Occipital lobe (tissue), 2 donors: Measurements from ENCODE around the gene LSM7. TPM values are rescaled to one million over a fixed set of nuclear protein-coding genes. Genes with fewer than 3 reads are reported as not detected.

Source experiments
- DNase-seq: peaks from one replicate; lab custom pipeline; 2025; lab: John Stamatoyannopoulos, UW
- total RNA-seq: library from RNA; depleted of rRNA; stranded (reverse); fragments of >200 nt; gene quantifications from one replicate; pipeline ENCODE4 v1.2.3, GENCODE V29; 2014

The LSM7 gene
- total RNA-seq, 1 donor from 2014 or later, result 61.6 TPM

DNA sequence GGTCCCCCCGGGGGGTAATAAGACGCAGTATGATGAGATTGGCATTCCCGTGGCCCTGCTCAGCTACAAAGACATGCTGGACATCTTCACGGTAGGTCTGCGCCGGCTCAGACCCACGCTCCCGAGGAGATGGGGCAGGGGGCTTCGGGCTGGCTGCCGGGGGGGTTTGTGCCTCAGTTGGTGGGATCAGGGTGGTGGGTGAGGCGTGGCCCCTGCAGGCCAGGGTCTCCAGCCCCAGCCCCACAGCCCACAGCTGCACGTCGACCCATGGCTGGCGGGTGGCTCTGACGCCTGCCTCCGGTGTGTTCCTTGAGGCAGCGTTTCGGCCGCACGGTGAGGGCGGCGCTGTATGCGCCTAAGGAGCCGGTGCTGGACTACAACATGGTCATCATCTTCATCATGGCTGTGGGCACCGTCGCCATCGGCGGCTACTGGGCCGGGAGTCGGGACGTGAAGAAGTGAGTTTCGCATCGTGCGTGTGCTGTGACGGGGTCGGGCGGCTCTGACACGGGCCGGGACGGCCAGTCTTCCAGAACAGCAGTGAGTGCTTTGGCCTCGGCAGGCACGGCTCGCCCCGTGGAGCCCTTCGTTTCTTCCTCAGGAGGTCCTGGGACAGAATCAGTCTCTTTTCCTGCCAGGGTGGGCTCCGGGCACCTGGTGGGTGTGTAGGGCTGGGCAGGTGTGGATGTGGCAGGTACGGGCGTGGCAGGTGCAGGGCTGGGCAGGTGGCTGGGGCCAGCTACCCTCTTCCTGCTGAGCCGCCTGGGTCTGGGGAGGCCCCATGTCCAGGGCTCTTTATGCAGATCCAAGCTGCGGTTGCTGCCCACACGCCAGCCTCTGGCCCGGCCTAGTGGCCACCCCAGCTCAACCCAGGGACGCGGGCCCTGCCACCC lies 10.6 kb upstream of the LSM7 start:
- DNase-seq, result no peak

GRCh38 chr19:2338055-2338615 lies 9.7 kb upstream of the LSM7 start:
- DNase-seq, result no peak

GRCh38 chr19:2337329-2337707 lies 8.9 kb upstream of the LSM7 start:
- DNase-seq, result peak; percentile 60

DNA sequence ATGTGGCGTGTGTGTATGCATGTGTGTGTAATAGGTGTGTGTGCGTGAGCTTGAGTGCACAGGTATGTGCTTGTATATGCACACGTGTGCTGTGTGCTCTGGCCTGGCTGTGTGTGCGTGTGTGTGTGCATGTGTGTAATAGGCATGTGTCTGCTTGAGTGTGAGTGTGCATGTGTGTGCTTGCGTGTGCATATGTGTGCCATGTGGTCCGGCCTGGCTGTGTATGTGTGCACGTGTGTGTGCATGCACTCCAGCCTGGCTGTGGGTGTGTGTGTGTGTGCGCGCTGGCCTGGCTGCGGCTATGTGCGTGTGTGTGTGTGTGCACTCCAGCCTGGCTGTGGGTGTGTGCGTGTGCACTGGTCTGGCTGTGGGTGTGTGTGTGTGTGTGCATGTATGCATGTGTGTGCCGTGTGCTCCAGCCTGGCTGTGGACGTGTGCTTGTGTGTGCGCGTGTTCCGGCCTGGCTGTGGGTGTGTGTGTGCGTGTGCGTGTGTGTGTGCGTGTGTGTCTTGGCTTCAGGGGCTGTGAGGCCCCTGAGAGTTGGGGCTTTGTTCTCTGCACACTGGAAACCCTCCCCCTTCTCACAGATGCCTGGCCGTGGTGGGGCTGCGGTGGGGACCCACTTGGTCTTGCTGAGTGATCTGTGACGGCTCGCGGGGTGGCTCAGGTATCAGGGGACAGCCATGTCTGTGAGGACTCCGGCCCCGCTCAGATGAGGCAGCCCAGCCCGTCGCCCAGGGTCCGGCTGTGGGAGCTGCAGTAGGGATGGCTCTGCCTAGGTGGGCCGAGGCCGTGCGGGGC lies 8.3 kb upstream of the LSM7 start:
- DNase-seq, result no peak

DNA sequence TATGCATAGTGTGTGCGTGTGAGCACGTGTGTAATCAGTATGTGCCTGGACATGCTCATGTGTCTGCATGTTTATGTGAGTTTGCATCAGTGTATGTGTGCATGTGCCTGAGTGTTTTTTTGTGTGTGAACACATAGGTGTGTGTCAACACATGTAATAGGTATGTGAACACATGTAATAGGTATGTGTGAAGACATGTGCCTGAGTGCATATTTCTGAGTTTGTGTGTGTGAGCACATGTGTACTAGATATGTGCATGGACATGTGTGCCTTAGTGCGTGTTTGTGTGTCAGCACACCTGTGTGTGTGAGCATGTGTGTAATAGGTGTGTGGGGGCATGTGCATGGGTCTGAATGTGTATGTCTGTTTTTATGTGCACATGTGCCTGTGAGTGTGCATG lies 7.5 kb upstream of the LSM7 start:
- DNase-seq, result no peak

DNA sequence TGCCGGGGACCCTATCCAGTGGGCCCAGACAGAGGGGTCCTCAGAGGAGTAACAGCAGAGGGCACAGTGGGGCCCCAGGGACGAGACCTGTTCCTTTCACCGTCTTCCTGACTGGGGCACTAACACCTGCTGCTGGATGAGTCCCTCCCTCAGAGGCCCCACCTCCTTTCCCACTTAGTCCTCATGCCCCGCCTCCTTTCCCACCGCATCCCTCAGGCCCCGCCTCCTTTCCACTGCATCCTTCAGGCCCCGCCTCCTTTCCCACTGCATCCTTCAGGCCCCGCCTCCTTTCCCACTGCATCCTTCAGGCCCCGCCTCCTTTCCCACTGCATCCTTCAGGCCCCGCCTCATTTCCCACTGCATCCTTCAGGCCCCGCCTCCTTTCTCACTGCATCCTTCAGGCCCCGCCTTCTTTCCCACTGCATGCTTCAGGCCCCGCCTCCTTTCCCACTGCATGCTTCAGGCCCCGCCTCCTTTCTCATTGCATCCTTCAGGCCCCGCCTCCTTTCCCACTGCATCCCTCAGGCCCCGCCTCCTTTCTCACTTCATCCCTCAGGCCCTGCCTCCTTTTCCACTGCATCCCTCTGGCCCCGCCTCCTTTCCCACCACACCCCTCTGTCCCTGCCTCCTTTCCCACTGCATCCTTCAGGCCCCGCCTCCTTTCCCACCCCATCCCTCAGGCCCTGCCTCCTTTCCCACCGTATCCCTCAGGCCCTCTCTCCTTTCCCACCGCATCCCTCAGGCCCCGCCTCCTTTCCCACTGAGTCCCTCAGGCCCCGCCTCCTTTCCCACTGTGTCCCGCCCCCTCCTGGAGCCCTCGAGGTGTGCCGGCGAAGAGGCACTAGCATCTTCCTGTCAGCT lies 6.8 kb upstream of the LSM7 start:
- no peak for DNase-seq

GRCh38 chr19:2334426-2334825 lies 6.0 kb upstream of the LSM7 start:
- DNase-seq, result no peak

- no peak for DNase-seq
Observed at GRCh38 chr19:2333807-2334211, 5.4 kb upstream of the LSM7 start.

GRCh38 chr19:2333027-2333806 lies 4.8 kb upstream of the LSM7 start:
- no peak for DNase-seq

GRCh38 chr19:2332341-2333026 lies 4.1 kb upstream of the LSM7 start:
- DNase-seq, result no peak

GRCh38 chr19:2331601-2332246 lies 3.3 kb upstream of the LSM7 start:
- no peak for DNase-seq

DNA sequence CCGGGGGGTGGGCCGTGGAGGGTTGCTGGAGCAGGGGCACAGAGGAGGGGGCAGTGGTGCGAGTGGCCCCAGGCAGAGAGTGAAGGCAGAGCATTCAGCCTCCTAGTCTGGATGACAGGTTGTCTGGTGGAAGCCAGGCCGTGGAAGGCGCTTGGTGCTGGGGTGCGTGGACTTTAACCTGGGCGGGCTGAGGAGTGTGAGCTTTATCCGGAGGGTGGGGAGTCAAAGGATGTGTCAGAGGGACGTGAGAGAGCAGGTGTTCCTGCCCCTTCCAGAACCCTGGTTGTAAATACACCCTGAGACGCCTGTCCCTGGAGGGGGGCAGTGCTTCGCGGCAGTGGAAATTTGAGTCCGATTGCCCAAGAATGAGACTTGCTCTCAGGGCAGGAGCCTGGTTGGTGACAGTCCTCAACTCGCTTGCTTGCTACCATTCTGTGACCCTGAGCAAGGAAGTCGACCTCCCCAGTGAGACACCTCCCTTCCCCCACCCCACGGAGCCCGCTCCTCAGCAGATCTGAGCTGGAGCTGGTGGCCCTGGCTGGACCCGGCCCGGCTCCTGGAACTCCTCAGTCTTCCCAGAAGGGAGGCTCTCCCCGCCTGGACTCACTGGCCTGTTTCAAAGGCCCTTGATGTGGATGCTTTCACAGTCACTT lies 2.4 kb upstream of the LSM7 start:
- no peak for DNase-seq

- no peak for DNase-seq
Observed at GRCh38 chr19:2330255-2330631, 1.9 kb upstream of the LSM7 start.

- no peak for DNase-seq
Observed at GRCh38 chr19:2329501-2329916, 1.1 kb upstream of the LSM7 start.

DNA sequence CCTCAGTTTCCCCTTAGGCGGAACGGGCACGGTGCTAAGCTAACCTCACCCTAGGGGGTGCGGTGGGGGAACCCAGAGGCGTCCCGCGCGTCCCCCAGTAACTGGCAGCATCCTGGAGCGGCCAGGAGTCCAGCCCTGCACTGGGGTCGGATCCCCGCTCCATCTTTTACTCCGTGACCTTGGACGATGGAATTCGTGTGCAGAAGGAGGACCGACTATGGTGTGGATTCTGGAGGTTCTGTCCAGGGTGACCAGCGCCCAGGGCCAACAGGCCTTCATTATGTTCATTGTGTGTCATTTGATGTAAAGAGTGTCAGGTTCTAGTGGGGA lies 728 bp upstream of the LSM7 start:
- DNase-seq, result no peak

- no peak for DNase-seq
Observed at GRCh38 chr19:2327773-2328400, 499 bp downstream of the LSM7 start.

- DNase-seq, result no peak
Observed at GRCh38 chr19:2326699-2327360, 1.6 kb downstream of the LSM7 start.
